ENCODE results near the gene RASA1.
A peak's percentile ranks its signal among the peaks of the same experiment; 100 is the strongest.

RASA1 gene

DNA sequence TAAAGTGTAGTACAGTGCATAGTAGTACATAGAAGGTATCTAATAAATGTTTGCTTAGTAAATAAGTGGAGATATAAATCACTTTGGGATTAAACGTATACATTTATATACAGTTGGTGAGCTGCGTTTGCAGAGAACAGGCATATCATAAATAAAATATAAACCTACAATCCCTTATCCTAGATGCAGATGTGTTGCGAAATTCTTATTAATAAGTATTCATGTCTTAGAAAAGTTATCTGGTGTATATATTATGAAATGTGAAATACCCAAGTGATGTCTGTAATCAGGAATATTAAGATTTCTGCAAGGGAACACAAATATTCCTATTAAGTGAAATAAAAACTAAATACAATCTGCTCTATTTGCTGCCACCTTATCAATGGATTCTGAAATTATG lies 136.2 kb downstream of the RASA1 start:
- no peak for DNase-seq (ENCODE audit: low read depth)

DNA sequence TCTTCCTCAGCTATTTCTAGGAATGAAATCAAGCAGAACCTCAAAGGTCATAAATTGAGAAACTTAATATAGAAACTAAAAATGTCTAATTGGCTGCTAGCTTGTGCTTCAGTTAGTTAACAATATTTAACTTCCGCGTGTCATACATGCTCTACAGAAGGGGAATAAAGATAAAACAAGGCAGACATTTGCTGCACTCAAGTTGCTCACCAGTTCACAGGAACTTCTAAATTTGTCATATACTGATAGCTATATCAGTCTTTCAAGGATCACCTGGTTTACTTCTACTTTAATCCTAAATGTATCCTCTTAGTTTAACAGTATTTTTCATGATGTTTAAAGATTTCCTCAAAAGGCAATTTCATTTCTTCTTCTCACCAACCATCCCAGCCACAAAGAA lies 136.7 kb downstream of the RASA1 start:
- no peak for DNase-seq (ENCODE audit: low read depth)

DNA sequence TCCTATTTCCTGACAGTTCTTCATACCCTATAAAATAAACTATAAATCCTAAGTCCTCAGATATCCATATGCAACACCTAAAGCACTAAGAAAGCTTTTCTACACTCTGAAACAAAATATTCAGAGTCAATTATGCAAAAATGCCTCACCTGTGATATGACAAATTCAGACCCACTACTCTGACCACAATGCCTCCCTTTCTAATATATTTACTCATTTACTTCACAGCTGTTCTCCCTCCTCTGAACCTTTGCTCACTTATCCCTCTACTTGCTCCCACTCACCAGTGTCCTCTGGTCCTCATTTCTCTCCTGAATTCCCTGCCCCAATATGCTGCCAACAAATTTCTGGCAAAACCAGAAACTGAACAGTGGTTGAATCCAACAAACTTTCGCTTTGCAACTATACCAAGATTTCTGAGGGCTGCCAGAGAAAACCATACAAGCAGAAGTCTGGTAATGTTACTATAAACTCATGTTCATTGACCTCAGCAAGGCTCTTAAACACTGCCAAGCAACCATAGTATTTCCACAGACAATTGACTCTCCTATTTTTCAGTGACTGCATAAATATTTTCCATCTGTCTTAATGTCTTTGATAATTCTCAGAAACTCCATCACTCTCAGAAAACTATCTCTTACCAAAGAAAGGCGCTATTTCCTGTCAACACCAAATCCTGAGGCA lies 137.9 kb downstream of the RASA1 start:
- no peak for DNase-seq (ENCODE audit: low read depth)

DNA sequence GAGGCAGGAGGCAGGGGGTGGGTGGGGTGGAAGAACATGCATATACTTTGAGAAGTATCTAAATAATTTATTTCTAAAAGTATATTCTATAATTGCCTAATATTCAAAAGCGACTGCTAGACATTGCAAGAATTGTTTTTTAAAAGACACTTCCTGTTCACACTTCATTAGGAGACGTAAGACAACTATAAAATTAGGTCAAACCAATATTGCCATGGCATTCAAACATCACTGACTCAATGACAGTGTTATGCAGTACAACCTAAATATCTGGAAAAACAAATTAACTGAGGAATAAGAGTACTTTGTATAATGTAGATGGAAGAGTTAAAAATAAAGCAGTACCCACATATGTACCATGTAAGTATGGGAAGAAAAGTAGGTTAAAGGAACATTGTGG lies 140.5 kb downstream of the RASA1 start:
- DNase-seq (ENCODE audit: low read depth): no peak

DNA sequence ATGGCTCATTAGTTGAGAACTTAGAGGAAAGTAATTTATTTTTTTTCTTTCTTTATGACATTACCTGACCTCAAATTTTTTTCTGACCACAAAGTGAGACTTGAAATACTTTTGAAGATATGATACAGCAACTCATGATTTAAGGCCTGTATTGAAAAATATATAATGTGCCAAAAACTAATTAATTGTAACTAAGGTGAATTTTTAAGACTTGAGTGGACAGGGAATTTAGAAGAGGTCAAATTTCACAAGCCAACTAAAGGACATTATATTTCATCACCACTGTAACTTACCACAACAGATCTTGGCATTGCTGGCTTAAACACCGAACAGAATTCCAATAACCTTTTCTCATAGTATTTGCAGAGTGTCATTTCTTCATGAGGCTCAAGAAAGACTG lies 143.2 kb downstream of the RASA1 start:
- no peak for DNase-seq (ENCODE audit: low read depth)

DNA sequence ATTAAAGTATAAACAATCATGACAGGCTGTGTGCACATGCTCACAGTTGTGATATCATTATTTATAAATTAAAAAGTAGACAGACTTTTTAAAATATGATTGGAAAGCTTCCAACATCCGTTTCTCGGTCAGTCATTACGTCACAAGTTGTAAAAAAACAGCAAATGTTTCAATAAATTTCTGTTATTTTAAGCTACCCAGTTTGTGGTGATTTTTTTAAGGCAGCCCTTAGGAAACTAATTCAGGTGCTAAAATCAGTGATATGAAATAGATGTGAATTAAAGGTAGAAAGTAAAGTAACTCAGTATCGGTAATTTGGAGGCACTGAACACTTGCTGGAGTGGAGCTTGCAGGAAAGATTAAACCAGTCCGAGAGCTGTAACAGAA lies 143.9 kb downstream of the RASA1 start:
- DNase-seq (ENCODE audit: low read depth): no peak

DNA sequence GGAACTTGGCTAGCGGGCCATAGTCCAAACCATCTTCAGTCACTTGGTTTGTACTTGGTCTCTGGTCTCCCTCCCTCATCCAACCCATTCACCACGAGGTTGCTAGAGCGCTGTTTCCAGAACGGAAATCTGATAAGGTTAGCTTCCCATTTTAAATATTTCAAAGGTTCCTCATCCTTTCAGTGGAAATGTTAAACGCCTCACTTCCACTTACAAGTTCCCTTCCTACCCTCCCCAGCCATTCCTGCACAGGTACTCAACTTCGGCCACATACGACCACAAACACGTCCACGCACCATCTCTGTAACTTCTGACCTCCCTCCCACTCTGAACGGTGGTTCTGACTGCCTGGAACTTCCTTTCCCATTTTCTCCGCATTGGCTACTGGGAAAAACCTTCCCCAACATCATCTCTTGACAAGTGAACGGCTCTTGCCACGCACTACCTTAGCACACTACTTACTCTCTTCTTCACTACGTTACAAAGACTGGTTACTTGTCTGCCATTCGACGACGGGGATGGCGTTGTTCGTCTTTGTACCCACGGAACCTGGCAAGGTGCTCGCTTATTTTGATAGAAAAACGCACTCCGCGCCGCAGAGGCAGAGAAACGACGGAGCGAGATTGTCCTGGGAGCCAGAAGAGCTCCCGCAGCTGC lies 144.4 kb downstream of the RASA1 start:
- peak; percentile 1 for DNase-seq (ENCODE audit: low read depth)

DNA sequence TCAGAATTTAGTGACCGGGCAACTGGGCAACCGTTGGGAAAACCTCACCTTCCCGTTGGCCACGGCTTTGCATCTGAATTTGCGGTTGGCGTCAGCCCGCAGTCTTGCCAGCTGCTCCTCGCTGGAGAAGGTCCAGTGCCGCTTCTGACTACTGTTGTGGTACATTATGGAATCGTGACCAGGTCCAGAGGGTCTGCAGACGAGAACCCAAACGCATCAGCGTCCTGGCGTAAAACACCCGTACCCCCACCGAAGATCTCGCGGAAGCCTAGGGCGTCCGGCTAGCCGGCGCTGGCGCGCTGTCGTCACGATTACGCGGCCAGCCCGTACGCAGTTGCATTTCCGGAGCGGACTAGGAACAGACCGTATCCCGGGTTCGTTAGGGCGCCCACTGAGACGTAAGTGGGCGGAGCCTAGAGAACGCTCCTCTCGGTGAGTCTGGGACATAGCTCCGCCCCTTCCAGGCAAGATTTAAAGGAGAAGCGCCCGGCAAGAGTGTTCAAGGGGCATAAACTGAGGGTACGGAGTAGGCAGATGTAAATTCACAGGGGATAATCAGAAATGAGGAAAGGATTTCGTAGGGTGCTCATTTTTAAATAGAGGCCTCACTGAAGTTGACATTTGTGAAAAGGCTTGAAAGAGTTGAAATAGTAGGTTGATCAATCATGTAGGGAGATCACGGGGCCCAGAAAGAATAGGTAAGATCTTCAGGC lies 145.1 kb downstream of the RASA1 start, which contains the start of gene CCNH:
Gene CCNH (minus strand): TSS at position 301 of the 713 bp plus-strand sequence. CDS start 136 bp downstream, at position 165.
- DNase-seq (ENCODE audit: low read depth): peak; percentile 95

DNA sequence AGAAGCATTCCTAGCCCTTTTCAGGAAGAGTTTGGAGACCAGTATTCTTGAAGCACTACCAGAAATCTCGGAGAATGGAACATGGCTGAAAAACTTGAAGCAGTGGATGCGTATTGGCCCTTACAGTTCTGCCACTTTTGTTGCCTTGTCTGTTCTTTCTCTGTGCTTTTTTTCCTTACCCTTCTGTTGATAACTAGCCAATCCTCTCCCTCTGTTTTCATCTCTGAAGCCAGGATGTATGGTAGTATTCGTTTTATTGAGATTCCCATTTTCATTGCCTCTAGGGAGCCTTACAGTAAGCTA lies 145.6 kb downstream of the RASA1 start:
- DNase-seq (ENCODE audit: low read depth): no peak

DNA sequence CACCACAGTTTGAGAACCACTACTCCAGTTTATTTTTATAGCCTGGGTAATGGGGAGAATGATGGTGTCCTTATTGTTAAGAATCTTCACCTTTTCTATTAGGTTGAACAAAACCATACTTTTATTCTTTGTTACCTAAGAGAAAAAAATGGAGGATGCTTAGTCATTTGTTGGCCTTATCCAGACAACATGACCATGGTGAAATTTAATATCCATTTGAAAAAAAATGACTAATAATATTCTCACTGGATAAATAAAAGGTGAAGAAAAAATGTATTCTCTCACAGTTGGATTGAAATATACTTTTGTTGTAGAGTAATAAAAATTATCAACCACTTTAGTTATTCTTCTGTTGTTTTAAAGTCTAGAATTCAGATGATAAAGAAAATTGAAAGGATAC lies 150.8 kb downstream of the RASA1 start:
- DNase-seq (ENCODE audit: low read depth): no peak

DNA sequence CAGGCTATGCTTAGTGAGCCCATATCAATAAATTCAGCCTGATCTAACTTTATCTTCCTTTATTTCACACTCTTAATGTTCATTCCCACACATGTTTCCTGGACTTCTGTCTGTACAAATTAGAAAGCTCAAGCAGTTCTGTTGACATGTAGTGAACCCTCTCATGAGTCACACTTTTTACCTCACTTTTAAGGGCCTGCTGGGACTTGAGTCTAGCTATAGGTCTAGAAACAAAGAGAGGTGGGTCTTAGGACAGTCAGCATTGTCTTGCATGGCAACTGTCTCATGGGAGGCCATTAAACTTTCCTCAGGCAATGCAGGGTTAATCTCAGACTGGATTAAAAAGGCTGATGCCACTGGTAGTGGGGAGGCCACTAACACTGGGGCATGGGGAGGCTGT lies 153.6 kb downstream of the RASA1 start:
- no peak for DNase-seq (ENCODE audit: low read depth)

DNA sequence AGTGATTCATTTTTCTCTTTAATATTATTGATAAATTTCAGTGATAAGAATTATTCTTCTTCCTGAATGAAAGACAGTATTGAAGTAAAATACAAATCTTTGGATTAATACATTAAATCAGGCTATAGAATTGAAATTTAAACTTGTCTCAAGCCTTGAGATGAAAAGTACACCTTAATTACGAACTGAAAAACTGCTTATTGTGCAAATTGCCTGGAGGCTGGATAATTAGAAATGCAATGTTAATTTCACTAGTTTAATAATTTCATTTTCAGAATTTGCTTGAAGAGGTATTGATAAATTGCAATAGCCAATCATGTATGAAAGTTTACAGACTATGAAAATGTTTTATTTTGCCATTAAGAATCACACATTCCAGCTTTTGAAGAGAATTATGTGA lies 156.1 kb downstream of the RASA1 start:
- no peak for DNase-seq (ENCODE audit: low read depth)

DNA sequence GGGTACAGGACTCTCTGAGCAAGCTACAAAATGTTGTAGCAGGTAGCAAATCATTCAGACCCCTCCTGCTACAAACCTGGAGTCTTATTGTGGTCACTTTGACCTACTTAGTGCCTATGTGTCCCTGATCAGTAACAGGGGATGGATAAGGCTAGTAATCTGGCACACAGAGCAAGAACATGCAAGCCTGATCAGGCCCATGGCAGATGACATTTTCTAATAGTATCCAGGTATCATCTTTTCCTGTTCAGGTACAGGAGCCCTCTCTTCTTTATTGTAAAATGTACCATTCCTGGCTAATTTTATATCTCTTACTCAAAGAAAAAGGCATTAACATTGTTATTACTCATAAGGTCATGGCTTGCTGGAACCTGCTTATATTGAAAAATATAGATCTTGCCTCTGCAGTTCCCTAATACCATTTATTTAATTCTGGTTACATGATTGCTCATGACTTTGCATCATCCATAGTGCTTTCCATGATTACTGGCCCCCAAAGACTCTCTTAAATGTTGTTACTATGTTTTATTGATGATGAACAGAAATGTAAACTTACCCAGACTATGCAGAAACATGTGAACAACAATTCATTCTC lies 163.3 kb downstream of the RASA1 start:
- DNase-seq (ENCODE audit: low read depth): no peak

DNA sequence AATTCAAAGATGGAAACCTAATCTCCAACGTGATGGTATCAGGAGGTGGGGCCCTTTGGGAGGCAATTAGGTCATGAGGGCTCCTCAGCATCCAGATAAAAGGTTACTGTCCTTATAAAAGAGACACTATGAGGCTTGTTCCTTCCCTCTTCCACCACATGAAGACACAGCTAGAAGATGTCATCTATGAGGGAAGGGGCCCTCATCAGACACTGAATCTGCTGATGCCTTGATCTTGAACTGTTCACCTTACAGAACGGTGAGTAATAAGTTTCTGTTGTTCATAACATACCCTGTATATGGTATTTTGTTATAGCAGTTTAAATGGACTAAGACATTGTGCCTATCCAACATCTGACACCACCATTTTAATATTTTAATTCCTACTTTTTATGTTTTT lies 164.8 kb downstream of the RASA1 start:
- DNase-seq (ENCODE audit: low read depth): no peak

DNA sequence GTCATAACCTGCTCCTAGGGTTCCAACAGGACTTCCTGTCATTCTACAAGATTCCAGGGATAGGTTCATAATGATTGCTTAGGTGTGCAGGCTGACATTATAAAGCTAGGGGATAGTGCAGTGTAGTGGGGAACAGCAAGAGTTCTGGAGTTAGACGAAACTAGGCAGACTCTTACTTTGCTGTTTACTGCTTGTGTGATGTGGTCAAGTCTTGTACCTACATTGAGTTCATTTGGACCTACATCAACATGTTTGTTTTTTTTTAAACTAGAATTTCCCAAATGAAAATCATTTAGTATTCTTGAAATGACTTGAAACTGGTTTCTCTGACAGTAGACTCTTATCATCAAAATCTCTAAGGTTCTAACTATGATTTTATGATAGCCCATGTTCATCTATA lies 166.3 kb downstream of the RASA1 start:
- DNase-seq (ENCODE audit: low read depth): no peak

DNA sequence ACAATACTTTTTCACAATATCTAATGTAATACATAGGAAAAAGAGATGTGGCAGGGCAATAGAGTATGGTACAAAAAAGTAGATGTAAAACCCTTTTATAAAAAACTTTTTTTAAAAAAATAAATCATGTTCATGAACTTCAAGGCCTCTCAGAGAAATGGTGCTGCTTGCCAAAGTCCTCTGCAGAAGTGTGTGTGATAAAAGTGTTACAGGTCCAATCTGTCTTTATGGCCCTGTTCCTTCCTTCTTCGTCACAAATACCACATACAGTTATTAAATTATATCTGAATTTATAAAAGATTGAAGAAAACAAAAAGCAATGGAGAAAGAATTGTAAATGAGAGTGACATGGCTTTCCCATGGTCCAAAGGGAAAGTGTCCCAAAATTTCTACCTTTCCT lies 166.8 kb downstream of the RASA1 start:
- no peak for DNase-seq (ENCODE audit: low read depth)

DNA sequence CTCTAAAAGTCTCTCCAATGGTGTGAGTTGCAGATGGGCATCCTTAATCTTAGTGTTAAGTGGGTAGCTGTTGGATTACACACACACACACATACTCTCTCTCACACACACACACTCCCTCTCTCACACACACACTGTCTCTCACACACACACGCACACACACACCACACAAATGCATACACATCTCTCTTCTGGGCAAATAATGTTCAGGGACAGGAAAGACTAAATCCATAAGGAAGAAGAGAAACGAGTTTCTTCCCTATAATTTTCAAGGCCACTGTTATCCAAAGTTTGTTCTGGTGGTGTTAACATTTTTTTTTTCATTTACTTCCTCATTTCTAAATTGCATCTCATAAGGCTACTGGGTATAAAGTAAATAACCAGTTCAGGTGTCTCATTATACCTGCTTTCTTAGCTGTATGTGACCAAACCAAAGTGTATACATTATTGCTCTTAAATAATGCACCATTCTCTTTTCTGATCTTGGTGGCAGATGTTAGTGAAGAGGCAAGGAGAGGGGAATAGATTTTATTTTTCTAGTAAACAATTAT lies 167.5 kb downstream of the RASA1 start:
- no peak for DNase-seq (ENCODE audit: low read depth)

DNA sequence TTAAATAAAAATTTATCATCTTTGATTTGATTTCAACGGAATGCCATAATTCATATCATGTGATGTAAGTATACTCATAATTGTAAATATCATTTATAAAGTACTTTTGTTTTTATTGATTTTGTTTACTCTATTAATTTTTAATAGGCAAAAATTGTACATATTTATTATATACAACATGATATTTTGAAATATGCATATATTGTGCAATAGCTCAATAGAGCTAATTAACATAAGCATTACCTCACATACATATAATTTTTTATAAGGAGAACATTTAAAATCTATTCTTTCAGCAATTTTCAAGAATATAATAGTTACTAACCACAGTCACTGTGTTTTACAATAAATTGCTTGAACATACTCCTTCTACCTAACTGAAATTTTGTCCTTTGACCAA lies 170.0 kb downstream of the RASA1 start:
- no peak for DNase-seq (ENCODE audit: low read depth)

DNA sequence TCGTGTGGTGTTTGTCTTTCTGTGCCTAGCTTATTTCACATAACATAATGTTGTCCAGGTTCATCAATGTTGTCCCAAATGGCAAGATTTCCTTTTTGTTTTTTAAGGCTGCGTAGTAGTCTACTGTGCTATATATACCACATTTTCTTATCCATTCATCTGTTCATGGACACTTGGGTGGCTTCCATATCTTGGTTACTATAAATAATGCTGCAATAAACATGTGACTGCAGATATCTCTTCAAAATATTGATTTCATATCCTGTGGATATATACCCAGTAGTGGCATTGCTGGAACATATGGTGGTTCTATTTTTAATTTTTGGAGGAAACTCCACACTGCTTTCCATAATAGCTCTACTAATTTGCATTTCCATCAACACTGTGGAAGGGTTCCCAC lies 170.5 kb downstream of the RASA1 start:
- DNase-seq (ENCODE audit: low read depth): no peak

Measured in T-helper 22 cell (primary cell).